Skin epidermis (tissue), 12 donors: ENCODE results near the gene AQP12A.
"Not testable (repeated sequence)": the region's sequence is repeated elsewhere in the genome, so short reads cannot be mapped to it uniquely, and the experiment has no call there.

Experiments used
- H3K27ac ChIP-seq, 21 experiments: fragments of 200-600 bp; sonication (generic) in 11 of 21; one replicate each; pipeline ENCODE4 v1.5.0; 2020; ENCODE audit warnings: mild to moderate bottlenecking in 3 of 21, inconsistent platforms in 2 of 21, moderate library complexity in 2 of 21
- H3K4me3 ChIP-seq, 7 experiments: fragments of 200-600 bp; sonication (generic) in 2 of 7; one replicate each; pipeline ENCODE4 v1.5.0; 2020; ENCODE audit warnings: inconsistent platforms in 2 of 7, mild to moderate bottlenecking in 2 of 7, moderate library complexity in 1 of 7

Gene AQP12A

DNA sequence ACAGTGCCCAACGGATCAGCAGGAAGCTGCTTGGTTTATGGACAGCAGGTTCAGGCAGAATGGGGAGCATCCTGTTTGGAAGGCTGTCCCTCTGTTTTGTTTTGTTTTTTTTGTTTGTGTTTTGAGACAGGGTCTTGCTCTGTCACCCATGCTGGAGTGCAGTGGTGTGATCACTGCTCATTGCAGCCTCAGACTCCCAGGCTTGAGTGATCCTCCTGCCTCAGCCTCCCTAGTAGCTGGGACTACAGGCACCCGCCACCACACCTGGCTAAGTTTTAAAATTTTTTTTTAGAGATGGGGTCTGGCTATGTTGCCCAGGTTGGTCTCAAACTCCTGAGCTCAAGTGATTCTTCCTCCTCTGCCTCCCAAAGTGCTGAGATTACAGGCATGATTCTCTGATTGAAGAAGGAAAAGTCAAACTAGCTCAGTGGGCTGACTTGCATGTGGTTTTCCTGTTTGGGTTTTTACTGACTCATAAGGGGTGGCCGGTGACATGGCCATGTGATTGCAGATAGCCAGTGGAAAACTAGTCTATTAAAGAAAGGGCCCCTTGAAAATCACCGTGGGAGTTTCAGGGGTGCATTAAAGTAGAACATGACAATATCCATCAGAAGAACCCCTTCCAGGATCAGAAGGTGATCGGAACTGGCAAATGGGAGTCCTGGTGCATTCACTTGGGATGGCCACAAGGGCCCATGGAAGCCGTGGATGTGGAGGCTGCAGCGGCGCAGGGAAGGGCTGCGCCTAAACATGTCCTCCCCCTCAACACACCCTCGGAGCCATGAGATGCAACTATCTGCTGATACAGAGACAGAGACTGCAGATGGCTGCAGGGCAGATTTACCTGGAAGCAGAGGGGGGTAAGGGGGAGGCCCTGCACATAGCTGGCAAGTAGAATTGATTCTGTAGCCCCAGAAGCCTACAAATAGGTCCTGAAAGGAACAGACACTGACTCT lies 35.5 kb upstream of the AQP12A start:
- no peak overlapping the region for H3K4me3 ChIP-seq
- H3K27ac ChIP-seq = no peak overlapping the region

DNA sequence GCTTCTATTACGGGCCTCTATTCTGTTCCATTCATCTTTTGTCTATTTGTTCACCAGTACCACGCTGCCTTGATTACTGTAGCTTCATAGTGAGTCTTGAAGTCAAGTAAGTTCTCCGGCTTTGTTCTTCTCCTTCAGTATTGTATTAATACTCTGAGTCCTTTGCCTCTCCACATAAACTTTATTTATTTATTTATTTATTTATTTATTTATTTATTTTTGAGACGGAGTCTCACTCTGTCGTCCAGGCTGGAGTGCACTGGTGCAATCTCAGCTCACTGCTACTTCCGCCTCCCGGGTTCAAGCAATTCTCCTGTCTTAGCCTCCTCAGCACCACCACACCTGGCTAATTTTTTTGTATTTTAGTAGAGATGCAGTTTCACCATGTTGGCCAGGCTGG lies 31.8 kb upstream of the AQP12A start:
- not testable (repeated sequence) for H3K27ac ChIP-seq, H3K4me3 ChIP-seq

DNA sequence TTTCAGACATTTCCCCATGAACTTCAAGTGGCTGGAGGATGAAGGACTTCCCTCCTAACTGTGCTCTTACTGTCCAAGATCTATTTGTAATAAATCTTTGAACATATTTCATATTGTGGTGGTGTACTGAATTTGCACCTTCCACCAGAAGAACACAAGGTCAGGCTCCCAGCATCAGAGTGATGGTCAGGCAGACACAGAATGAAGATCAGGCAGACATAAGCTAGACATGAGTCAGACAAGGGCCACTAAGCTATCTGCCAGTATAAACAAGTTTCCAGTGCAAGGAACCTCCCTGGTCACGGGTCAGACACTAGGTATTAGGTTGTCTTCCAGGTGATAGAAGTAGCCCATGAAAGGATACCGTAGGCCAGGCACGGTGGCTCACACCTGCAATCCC lies 29.0 kb upstream of the AQP12A start:
- Histone ChIP-seq H3K4me3 (no peak overlapping the region), H3K27ac (no peak overlapping the region)

DNA sequence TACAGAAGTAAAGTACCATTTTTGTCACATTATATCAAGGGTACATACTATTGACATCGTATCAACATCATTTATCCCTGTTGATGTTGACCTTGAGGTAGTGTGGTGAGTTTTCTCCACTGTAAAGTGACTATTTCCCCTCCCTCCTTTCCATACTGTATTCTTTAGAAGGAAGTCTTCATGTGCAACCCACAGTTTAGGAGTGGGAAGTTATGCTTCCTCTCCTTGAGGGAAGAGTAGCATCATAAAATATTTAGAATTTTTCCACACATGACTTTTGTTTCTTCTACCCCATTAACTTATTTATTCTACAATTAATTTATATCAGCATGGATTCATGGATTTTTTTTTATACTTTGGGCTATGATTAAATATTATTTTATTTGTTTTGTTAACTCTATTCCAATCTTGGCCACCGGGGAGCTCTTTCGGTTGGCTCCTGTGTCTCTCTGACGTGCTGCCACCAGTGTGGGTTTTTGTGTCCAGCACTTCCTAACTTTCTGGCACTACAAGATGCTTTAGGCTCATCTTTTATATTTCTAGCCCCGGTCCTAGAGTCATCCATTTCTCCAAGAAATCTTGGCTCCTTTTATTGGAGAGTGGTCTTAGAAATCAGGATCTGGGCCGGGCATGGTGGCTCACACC lies 28.0 kb upstream of the AQP12A start:
- Histone ChIP-seq H3K4me3 (no peak overlapping the region), H3K27ac (no peak overlapping the region)

DNA sequence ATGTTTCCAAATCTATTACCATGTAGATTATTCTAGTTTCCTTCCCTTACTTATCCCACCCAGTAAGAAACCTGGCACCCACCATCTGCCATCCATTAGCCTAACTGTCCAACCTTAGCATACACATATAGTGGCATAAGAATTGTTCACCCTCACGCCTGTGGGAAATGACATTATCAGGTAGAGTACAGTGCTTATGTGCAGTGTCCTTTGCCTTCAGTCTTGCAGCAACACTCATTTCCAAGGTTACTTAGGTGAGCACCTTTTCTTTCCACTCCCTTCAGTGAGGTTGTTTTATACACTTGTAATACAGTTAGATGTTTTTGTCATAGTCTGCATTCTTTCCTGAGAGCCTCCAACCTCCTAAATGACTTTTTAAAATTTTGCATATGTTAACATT lies 27.0 kb upstream of the AQP12A start:
- no peak overlapping the region for H3K27ac ChIP-seq
- H3K4me3 ChIP-seq = no peak overlapping the region

DNA sequence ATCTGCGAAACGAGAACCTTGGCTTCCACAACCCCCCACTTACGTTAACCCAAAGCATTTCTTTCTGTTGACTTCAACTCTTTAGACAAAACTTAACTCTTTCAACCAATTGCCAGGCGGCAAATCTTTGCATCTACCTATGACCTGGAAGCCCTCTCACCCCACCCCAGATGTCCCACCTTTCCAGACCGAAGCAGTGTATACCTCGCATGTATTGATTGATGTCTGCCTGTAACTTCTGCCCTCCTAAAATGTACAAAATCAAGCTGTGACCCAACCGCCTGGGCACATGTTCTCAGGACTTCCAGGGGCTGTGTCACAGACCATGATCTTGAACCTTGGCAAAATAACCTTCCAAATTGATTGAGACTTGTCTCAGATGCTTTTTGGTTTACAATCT lies 21.3 kb upstream of the AQP12A start:
- Histone ChIP-seq H3K4me3 (no peak overlapping the region), H3K27ac (no peak overlapping the region)

DNA sequence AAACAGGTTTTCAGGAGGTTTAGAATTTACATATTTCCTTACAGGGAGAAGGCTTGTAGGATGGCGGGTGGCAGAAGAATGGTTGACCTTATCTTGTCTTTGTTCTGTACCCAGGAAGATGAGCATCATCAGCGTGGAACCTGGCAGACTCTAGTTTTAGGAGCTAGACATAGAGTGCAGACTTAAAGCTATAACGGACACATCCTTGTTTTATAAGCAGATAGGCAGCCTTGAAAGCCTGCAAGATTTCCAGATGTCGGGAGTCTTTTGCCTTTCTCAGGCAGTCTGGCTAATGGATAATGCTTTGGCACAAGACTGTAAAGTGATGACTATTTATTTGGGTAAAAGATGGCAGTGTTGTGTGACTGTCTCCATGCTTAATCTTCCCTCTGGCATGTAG lies 20.7 kb upstream of the AQP12A start:
- no peak overlapping the region for H3K4me3 ChIP-seq
- no peak overlapping the region for H3K27ac ChIP-seq

DNA sequence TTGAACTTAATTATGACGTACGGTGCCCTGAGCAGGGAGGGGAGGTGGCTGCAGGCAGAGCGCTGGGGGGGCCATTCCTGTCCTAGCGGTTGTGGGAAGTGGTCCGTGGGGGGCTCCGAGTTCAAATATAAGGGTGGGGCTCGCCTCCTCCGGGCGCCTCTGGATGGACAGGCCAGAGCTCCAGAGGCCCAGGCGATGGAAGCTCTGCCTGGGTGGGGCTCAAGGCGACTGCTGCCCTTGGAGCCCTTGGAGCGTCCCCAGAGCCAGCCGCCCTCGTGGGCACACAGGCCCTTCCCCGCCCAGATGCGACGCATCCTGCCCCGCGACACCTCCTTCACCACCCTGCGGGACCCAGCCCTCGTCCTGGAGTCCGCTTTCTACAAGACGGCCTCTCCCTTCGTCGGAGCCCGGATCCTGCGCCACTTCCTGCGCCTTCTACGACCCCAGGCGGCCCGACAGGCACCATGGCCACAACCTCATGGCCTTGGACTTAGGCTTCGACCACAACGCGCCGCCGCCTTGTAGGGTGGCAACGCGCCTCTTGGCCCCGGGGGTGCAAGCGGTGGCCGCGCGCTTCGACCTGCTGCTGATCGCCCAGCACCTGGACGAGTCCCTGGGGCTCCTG lies 19.5 kb upstream of the AQP12A start:
- Histone ChIP-seq H3K27ac (no peak overlapping the region), H3K4me3 (no peak overlapping the region)

DNA sequence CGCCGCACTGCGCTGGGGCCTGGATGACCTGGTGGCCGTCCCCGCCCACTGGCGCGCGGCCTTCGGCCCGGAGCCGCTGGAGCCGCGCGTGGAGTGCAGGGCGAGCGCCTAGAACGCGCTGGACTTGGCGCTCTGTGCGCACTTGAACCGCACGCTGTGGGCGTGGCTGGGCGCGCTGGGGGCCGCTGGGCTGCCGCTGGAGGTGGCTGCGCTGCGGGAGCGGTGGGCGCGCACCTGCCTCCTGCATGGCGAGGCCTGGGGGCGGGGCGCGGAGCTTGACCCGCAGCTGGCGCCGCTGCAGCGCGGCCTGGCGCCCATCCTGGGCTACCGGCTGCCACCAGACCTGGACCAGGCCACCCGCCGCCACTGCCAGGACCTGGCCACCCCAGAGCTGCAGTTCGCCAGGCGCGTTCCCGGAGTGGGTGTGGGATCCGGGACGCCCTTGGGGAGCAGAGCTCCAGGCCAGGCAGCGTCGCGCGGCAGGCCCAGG lies 18.9 kb upstream of the AQP12A start:
- Histone ChIP-seq H3K27ac (no peak overlapping the region), H3K4me3 (no peak overlapping the region)

DNA sequence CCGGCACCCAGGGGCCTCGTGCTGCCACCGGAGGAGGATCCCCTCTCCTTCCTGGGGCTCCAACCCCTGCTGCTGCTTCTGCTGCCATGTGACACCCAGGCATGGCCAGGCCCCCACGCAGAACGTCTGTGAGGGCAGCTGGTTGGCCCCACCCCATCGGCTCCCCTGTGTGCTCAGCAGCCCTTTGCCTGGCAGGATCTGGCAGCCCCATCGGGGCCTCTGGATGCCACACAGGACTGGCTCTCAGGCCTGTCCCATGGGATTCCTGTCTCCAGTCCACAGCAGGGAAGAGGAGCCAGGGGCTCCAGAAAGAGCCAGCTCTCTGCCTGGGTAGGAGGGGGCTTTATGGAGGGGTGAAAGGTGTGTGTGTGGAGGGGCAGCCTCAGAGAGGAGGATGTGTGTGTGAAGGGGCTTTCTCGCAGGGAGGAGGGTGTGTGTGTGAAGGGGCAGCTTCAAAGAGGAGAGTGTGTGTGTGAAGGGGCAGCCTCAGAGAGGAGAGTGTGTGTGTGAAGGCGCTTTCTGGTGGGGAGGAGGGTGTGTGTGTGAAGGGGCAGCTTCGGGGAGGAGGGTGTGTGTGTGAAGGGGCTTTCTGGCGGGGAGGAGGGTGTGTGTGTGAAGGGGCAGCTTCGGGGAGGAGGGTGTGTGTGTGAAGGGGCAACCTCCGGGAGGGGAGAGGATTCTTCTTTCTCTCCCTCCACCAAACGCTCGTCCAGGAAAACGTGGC lies 17.0 kb upstream of the AQP12A start:
- not testable (repeated sequence) for H3K4me3 ChIP-seq, H3K27ac ChIP-seq

DNA sequence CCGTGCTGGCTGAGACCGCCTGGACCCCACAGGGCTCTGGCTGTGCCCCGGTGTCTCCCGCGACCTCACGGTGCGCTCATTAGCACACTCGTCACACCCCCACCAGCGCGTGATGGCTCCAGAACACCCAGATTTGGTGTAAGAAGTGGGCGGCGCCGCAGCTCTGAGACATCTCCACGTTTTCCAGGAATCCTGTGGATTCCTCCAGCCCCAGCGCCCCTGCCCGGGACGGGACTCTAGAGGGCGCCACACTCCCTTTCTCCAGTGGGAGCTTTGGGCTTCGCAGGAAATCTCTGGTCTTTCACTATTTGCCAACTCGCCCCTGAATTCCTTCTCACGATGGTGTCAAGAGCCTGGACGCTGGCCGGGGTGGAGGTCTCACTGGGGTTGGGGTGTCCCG lies 16.3 kb upstream of the AQP12A start:
- H3K4me3 ChIP-seq, H3K27ac ChIP-seq: not testable (repeated sequence)

DNA sequence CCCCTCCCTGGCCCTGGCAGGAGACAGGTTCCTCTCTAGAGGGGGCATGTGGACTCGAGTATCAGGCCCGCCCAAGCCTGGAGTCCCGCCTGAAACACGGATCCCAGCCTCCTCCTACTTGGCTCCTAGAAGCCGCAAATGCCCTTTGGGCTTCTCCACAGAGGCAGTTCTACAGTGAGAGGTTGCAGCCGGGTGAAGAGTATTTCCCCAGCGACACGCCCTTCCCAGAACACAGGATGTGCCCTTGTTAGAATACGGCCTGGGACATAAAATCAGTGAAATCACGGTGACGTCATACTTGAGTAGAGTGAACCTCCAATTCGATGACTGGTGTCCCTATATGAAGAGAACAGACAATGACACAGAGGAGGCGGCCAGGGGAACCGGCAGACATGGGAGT lies 13.6 kb upstream of the AQP12A start:
- H3K4me3 ChIP-seq, H3K27ac ChIP-seq: not testable (repeated sequence)

DNA sequence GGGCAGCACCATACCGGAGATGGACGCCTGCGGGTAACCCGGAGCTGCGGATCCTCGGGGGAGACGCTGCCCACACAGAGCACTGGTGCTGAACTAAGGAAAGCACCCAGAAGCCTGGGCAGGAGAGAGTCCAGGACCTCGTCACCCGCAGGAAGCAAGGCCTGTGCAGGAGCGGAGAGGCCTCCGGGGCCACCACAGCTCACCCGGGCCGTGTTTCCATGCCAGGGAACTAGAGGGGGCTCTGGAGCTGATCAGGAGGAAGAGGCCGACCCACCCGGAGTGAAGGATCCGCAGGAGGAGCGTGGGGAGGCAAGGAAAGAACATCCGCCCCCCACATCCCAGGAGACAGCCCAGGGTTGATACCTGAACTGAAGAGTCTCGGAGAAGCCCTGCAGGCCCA lies 12.8 kb upstream of the AQP12A start:
- H3K27ac ChIP-seq, H3K4me3 ChIP-seq: not testable (repeated sequence)

DNA sequence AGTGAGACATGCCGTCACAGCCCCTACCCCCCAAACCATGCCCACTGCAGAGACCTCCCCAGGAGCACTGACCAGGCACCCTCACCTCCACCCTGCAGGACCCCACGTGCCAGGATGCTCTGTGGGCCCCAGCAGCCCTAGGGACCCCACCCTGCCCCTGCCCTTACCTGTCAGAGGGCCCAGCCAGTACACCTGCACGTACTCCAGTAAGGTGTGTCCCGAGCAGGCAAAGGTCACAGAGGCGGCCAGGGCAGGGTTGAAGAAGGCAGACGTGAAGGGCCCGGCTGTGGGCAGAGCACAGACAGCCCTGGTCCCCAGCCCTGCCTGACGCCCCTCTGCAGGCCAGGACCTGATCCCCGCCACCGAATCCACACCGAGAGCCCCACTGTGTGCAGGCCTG lies 11.5 kb upstream of the AQP12A start:
- not testable (repeated sequence) for H3K27ac ChIP-seq, H3K4me3 ChIP-seq

DNA sequence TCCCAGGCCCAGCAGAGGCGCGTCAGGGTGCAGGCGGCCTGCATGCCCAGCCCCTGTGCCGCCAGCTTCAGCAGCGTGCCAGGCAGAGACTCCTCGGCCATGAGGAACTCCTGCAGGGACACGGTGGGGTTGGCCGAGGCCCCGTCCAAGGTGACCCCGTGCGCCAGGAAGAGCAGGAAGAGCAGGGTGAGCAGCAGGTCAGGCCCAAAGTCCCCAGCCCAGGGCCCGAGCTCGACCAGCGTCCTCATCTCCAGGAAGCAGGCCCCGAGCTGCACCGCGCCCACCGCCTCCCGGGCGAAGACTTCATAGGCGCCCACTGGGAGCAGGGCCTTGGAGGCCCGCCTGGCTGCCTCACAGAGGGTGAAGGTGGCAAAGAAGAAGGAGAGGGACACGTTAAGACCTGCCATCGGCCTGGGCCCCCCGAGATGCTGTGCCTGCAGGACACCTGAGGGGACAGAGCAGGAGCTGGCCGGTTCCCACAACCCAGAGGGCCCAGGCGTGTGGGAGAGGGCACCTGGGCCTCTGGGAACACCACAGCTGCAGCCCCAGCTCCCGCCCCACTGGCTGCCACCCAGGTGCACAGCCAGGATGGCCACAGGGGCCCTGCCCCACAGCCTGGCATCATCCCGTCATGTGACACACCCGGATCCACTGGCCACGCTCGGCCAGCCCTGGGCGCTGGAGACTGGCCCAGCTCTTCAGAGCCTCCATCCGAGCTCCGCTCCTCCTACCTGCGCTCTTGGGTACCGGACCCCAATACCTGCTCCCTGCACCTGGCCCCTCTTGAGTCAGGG lies 9.0 kb upstream of the AQP12A start, which contains the start of gene AQP12B:
Gene AQP12B (minus strand): TSS at position 455 of the 794 bp plus-strand sequence. CDS start 48 bp downstream, at position 407.
- not testable (repeated sequence) for H3K27ac ChIP-seq, H3K4me3 ChIP-seq

DNA sequence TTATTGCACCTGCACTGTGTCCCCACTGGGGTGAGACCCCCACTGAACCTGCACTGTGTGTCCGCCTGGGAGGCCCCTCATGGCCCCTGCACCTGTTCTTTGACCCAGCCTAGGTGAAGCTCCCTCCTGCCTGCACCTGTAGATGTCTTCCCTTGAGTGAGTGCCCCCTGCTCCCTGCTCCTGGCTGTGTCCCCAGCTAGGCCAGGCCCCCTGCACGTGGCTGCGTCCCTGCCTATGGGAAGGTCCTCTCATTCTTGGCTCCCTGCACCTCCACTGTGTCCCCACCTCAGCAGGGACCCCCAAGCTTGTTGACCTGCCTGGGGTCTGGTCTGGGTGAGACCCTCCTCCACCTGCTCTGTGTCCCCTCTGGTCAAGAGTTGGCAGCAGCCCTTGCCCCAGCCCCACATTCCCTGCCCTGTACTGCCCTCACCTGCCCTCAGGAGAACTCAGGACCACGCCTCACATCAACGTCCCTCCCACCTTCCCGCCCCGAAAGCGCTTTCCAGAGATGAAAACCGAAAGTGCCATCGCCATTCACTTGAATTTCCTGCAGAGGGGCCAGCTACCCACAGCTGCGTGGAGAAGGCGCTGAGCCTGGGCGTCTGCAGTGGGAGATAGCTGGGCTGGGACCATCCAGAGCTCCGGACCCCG lies 8.2 kb upstream of the AQP12A start:
- H3K4me3 ChIP-seq, H3K27ac ChIP-seq: not testable (repeated sequence)

DNA sequence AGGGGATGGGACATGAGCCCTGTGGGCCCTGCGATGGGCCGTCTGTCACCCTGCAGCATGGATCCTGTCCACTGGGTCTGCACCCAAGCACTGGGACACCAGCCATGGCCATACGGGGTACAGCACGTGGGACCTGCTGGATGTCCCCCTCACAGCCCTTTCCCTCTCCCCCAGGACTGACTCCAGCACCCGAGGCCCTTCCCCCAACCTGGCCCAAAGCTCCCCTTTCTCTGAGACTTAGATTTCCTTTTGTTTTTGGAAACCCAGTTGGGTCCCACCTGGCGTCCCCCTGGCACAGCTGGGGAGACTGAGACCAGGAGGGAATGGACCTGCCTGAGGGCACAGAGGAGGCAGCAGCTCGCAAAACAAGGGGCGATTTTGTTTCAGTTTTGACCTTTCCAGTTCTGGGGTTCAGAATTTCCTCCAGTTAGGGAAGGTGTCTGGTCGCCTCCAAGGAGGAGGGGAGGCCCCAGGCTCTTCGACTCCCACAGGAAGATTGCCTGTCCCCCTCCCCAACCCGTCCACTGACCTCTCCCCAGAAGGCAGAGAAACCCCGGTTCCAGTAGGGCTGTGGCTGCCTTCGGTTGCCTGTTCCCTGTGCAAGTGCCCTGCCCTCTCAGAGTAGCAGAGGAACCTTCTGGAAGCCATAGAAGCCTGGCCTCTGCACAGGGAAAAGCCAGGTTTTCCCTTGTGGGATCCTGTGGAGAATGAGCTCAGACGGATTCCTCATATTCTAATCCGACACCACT lies 7.5 kb upstream of the AQP12A start:
- not testable (repeated sequence) for H3K27ac ChIP-seq, H3K4me3 ChIP-seq

DNA sequence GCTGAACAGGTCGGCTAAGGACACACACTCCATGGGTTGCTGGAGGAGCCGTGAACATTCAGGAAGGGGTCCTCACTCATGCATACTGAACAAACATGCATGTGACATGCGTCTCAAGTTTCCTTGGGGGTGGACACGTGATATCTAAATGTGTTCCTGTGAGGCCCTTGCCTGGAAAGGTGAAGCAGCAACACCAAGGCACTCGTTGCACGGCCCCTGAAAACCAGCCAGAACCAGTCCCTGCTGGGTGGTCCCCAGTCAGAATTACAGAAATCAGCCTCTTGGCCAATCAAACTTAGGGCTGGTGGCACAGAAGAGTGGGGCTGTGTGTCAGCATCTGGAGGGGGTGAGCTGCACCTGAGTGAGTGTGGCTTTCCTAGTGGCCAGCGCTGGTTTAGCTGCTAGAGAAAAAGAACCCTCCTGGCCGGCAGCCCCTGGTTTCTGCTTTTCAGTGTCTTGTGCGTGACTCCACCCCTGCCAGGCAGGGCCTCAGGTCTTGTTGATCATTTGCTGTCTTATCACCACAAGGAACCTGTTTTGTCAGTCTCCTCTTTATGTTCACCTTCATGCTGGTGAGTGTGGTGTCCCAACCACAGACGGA lies 5.8 kb upstream of the AQP12A start:
- no peak overlapping the region for H3K4me3 ChIP-seq
- no peak overlapping the region for H3K27ac ChIP-seq
